Neural progenitor cell (in vitro differentiated cells): Measurements from ENCODE around the gene LMO2. TPM values are rescaled to one million over a fixed set of nuclear protein-coding genes. Genes with fewer than 3 reads are reported as not detected.

Experiments
- DNase-seq: peaks from one replicate; pipeline ENCODE4 v3.0.0-alpha.2; 2016; ENCODE audit warnings: low spot score
- H2AFZ ChIP-seq: fragments of 200-600 bp; sonication (generic); replicated peaks from 2 replicates; pipeline ENCODE4 v1.6.1; 2016; ENCODE audit warnings: antibody characterized with exemption
- H3F3A ChIP-seq: fragments of 200-600 bp; sonication (generic); 2 replicates; pipeline ENCODE4 v1.6.1; 2016; ENCODE audit warnings: antibody characterized with exemption, low read depth
- H3K27ac ChIP-seq: fragments of 200-600 bp; sonication (generic); 2 replicates; pipeline ENCODE4 v1.5.1; 2016; ENCODE audit warnings: mild to moderate bottlenecking
- H3K27me3 ChIP-seq: fragments of 200-600 bp; sonication (generic); 2 replicates; pipeline ENCODE4 v1.6.1; 2016; ENCODE audit warnings: mild to moderate bottlenecking, moderate library complexity
- H3K36me3 ChIP-seq: fragments of 200-600 bp; sonication (generic); 2 replicates; pipeline ENCODE4 v1.5.1; 2016
- H3K4me1 ChIP-seq: fragments of 200-600 bp; sonication (generic); 2 replicates; pipeline ENCODE4 v1.6.1; 2016; ENCODE audit warnings: mixed run types
- H3K4me2 ChIP-seq: fragments of 200-600 bp; sonication (generic); 2 replicates; pipeline ENCODE4 v1.6.1; 2016
- H3K4me3 ChIP-seq: fragments of 200-600 bp; sonication (generic); 2 replicates; pipeline ENCODE4 v1.5.1; 2016
- H3K79me2 ChIP-seq: fragments of 200-600 bp; sonication (generic); 2 replicates; pipeline ENCODE4 v1.6.1; 2016; ENCODE audit warnings: low read depth
- H3K9ac ChIP-seq: fragments of 200-600 bp; sonication (generic); 2 replicates; pipeline ENCODE4 v1.6.1; 2016
- H3K9me3 ChIP-seq: fragments of 200-600 bp; sonication (generic); 2 replicates; pipeline ENCODE4 v1.5.1; 2016; ENCODE audit warnings: low read depth
- H4K20me1 ChIP-seq: fragments of 200-600 bp; sonication (generic); 2 replicates; pipeline ENCODE4 v1.6.1; 2016; ENCODE audit warnings: low read depth
- H3K27ac Mint-ChIP-seq: 3 replicates; pipeline ENCODE4 v1.8.0; 2021; ENCODE audit warnings: mixed read lengths
- H3K27me3 Mint-ChIP-seq: 2 replicates; pipeline ENCODE4 v1.8.0; 2022; ENCODE audit warnings: low read depth, mild to moderate bottlenecking, inconsistent platforms, moderate library complexity, mixed read lengths; ENCODE audit not compliant: insufficient read depth
- H3K36me3 Mint-ChIP-seq: 3 replicates; pipeline ENCODE4 v1.8.0; 2021; ENCODE audit warnings: mixed read lengths
- H3K4me1 Mint-ChIP-seq: 3 replicates; pipeline ENCODE4 v1.8.0; 2021; ENCODE audit warnings: mixed read lengths
- H3K4me3 Mint-ChIP-seq: 3 replicates; pipeline ENCODE4 v1.8.0; 2021; ENCODE audit warnings: mild to moderate bottlenecking, moderate library complexity, mixed read lengths
- H3K9me3 Mint-ChIP-seq: 3 replicates; pipeline ENCODE4 v1.8.0; 2020; ENCODE audit warnings: mixed read lengths
- CTCF ChIP-seq: fragments of 200-600 bp; sonication (generic); IDR thresholded peaks from 2 replicates; pipeline ENCODE4 v1.5.1; 2017; ENCODE audit warnings: antibody characterized with exemption, mild to moderate bottlenecking
- EZH2 ChIP-seq: fragments of 200-600 bp; sonication (generic); IDR thresholded peaks from 2 replicates; pipeline ENCODE4 v1.6.1; 2017; ENCODE audit warnings: antibody characterized with exemption, mild to moderate bottlenecking, moderate library complexity
- EZH2phosphoT487 ChIP-seq: fragments of 200-600 bp; sonication (generic); IDR thresholded peaks from 2 replicates; pipeline ENCODE4 v1.6.1; 2017; ENCODE audit warnings: antibody characterized with exemption
- total RNA-seq: library from RNA; depleted of rRNA; stranded (reverse); fragments of >200 nt; gene quantifications from 2 replicates; pipeline ENCODE4 v1.2.3, GENCODE V29; 2015; ENCODE audit warnings: low replicate concordance

LMO2 gene
- total RNA-seq, 1 donor from 2014 or later: 0.92 TPM

GRCh38 chr11:33880979-33881378, 10.9 kb downstream of the LMO2 start:
- Histone ChIP-seq H3K9ac (no peak overlapping the region), H3K4me1 (no peaks in the 10 kb centered on the region), H3K27me3 (peaks cover 11% of the 10 kb centered on the region), H3K9me3 (no peaks in the 10 kb centered on the region), H4K20me1 (no peaks in the 10 kb centered on the region), H3K4me3 (no peak overlapping the region), H3K79me2 (no peaks in the 10 kb centered on the region), H3K4me2 (no peak overlapping the region), H2AFZ (no peak overlapping the region), H3F3A (no peaks in the 10 kb centered on the region), H3K36me3 (no peaks in the 10 kb centered on the region), H3K27ac (no peak overlapping the region)
- Mint-ChIP-seq H3K9me3 (no peaks in the 10 kb centered on the region), H3K27me3 (peaks cover 12% of the 10 kb centered on the region), H3K27ac (no peak overlapping the region), H3K36me3 (no peaks in the 10 kb centered on the region), H3K4me3 (no peak overlapping the region), H3K4me1 (no peaks in the 10 kb centered on the region)
- TF ChIP-seq CTCF (no peak), EZH2 (no peak), EZH2phosphoT487 (no peak)
- DNase-seq: no peak

GRCh38 chr11:33879375-33879774, 12.5 kb downstream of the LMO2 start:
- TF ChIP-seq EZH2 (no peak), CTCF (no peak), EZH2phosphoT487 (no peak)
- Mint-ChIP-seq H3K27me3 (peaks cover 10% of the 10 kb centered on the region), H3K4me1 (peaks cover 5% of the 10 kb centered on the region), H3K9me3 (no peaks in the 10 kb centered on the region), H3K27ac (no peak overlapping the region), H3K36me3 (no peaks in the 10 kb centered on the region), H3K4me3 (no peak overlapping the region)
- Histone ChIP-seq H3F3A (no peaks in the 10 kb centered on the region), H3K79me2 (no peaks in the 10 kb centered on the region), H3K4me3 (no peak overlapping the region), H3K4me1 (peaks cover 5% of the 10 kb centered on the region), H3K9me3 (no peaks in the 10 kb centered on the region), H2AFZ (no peak overlapping the region), H4K20me1 (no peaks in the 10 kb centered on the region), H3K36me3 (no peaks in the 10 kb centered on the region), H3K4me2 (no peak overlapping the region), H3K9ac (no peak overlapping the region), H3K27me3 (peaks cover 13% of the 10 kb centered on the region), H3K27ac (no peak overlapping the region)
- no peak for DNase-seq

- Histone ChIP-seq H3K27ac (no peak overlapping the region), H3K36me3 (no peaks in the 10 kb centered on the region), H3K4me2 (no peak overlapping the region), H2AFZ (no peak overlapping the region), H3K4me1 (peaks cover 5% of the 10 kb centered on the region), H3K79me2 (no peaks in the 10 kb centered on the region), H4K20me1 (no peaks in the 10 kb centered on the region), H3K27me3 (peaks cover 37% of the 10 kb centered on the region), H3K4me3 (no peak overlapping the region), H3K9ac (no peak overlapping the region), H3K9me3 (no peaks in the 10 kb centered on the region), H3F3A (no peaks in the 10 kb centered on the region)
- no peak overlapping the region for H3K4me3 Mint-ChIP-seq
- TF ChIP-seq CTCF: no peak
- H3K4me1 Mint-ChIP-seq: peaks cover 5% of the 10 kb centered on the region
- H3K9me3 Mint-ChIP-seq: no peaks in the 10 kb centered on the region
- peaks cover 2% of the 10 kb centered on the region for H3K27me3 Mint-ChIP-seq
- no peak overlapping the region for H3K27ac Mint-ChIP-seq
- H3K36me3 Mint-ChIP-seq: no peaks in the 10 kb centered on the region
- DNase-seq: no peak
These were observed 14.8 kb downstream of the LMO2 start for GRCh38 chr11:33877038-33877437.
